GM12892 (cell line): ENCODE results near the gene H2BK1.

Experiments used
- POLR2A ChIP-seq: IDR thresholded peaks from 2 replicates; pipeline ENCODE4 v1.6.1; 2011; ENCODE audit warnings: low read depth, low read length, control low read depth
- POLR2AphosphoS5 ChIP-seq: IDR thresholded peaks from 2 replicates; pipeline ENCODE4 v1.6.1; 2011; ENCODE audit warnings: low read depth, low read length, control low read depth

DNA sequence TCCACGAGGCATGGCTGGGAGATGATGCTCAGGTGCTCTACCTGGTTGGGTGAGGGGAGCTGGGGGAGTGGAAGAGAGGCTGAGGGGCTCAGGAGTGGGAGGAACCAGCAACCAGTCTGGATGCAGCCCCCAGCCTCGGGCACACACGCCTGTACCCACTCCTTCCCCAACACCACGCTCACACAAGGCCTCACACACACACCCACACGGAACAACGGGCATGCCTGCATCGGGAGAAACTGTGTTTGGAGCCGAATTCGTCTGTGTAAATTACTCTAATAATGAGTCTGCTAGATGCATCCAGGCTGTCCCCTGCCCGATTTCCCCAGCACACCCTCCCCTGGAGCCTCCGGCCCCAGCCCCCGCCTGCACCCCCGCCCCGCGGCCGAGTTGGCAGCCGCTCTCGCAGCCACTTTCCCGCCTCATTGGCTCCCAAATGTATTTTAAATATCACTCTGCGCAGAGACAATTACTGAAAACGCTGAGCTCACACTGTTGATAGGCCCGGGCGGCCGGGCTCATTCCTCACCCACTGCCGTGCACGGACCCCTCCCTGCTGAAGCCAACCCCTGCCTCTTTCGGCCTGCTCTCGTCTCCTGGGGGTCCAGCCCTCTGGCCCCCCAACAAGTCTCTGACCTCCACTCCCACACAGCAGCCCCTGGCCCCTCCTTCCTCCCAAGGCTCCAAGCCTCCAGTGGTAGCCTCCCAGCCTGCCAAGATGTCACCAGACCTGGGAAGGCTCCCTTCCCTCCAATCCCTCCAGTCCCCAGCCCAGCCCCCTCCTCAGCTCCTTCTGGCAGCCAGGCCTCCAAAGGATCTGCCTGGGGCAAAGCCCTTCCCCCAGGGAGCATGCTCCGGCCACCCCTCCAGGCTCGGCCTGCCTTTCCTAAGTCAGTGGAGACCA lies 11.1 kb downstream of the H2BK1 start:
- TF ChIP-seq POLR2AphosphoS5 (no peak), POLR2A (no peak)
